COLO829 (cell line): ENCODE measurements around the gene OR2T29.
"Not testable (repeated sequence)": the region's sequence is repeated elsewhere in the genome, so short reads cannot be mapped to it uniquely, and the experiment has no call there.

Experiments used
- DNase-seq: peaks from one replicate; pipeline ENCODE4 v3.0.0; 2012; ENCODE audit warnings: low spot score

Gene OR2T29

GRCh38 chr1:248510217-248510616, 52.4 kb downstream of the OR2T29 start:
- not testable (repeated sequence) for DNase-seq

GRCh38 chr1:248507773-248508172, 54.8 kb downstream of the OR2T29 start, which contains the start of gene OR2G6:
Gene OR2G6, plus strand, starts transcription at chr1:248508073. Its CDS starts 13,574 bp downstream, at chr1:248521647.
- not testable (repeated sequence) for DNase-seq
